Activated CD8-positive, alpha-beta memory T cell treated with anti-CD3 and anti-CD28 coated beads, Interleukin-2, amount 50 U/mL, for 24 hours (primary cell): ENCODE measurements around the gene BCL2L14.
"Not testable (repeated sequence)": the region's sequence is repeated elsewhere in the genome, so short reads cannot be mapped to it uniquely, and the experiment has no call there.

Experiments
- DNase-seq: peaks from one replicate; pipeline ENCODE4 v3.0.0-alpha.2; 2020; ENCODE audit errors: extremely low read depth

BCL2L14 gene

GRCh38 chr12:12108441-12109058 is 37.8 kb downstream of the BCL2L14 start:
- DNase-seq: no peak

GRCh38 chr12:12110923-12111555 is 40.3 kb downstream of the BCL2L14 start:
- not testable (repeated sequence) for DNase-seq

- DNase-seq: no peak
Measured at GRCh38 chr12:12115514-12115913, 44.8 kb downstream of the BCL2L14 start.

- no peak for DNase-seq
Measured at GRCh38 chr12:12116677-12117076, 45.9 kb downstream of the BCL2L14 start.

- DNase-seq: no peak
Measured at GRCh38 chr12:12121061-12121460, 50.3 kb downstream of the BCL2L14 start.

- DNase-seq: no peak
Measured at GRCh38 chr12:12123036-12123604, 52.4 kb downstream of the BCL2L14 start.

- no peak for DNase-seq
Measured at GRCh38 chr12:12126551-12126950, 55.8 kb downstream of the BCL2L14 start.

- DNase-seq: no peak
Measured at GRCh38 chr12:12127304-12127703, 56.6 kb downstream of the BCL2L14 start.

- no peak for DNase-seq
Measured at GRCh38 chr12:12128670-12129069, 57.9 kb downstream of the BCL2L14 start.

- no peak for DNase-seq
Measured at GRCh38 chr12:12133259-12133658, 62.5 kb downstream of the BCL2L14 start.

- DNase-seq: no peak
Measured at GRCh38 chr12:12133785-12134184, 63.0 kb downstream of the BCL2L14 start.

GRCh38 chr12:12138203-12139154 is 67.7 kb downstream of the BCL2L14 start:
- no peak for DNase-seq

GRCh38 chr12:12141000-12141399 is 70.3 kb downstream of the BCL2L14 start:
- no peak for DNase-seq

GRCh38 chr12:12144531-12144930 is 73.8 kb downstream of the BCL2L14 start:
- not testable (repeated sequence) for DNase-seq

GRCh38 chr12:12147111-12147510 is 76.4 kb downstream of the BCL2L14 start:
- DNase-seq: no peak
